SK-N-SH (cell line): ENCODE results near the gene GDI2. TPM values are rescaled to one million over a fixed set of nuclear protein-coding genes. Genes with fewer than 3 reads are reported as not detected.

ENCODE experiments used
- CTCF ChIA-PET: fragments of 300-600, 350-600 bp; formaldehyde crosslinking; extraction: SDS; loops from one replicate; lab custom pipeline; 2021; lab: Yijun Ruan, JAX
- POLR2A ChIA-PET: fragments of 350-600 bp; sonication (Branson Sonifier 250); formaldehyde crosslinking; extraction: SDS; loops from one replicate; lab custom pipeline; 2020; ENCODE audit warnings: antibody characterized with exemption, inconsistent platforms; lab: Yijun Ruan, JAX
- DNase-seq: peaks from one replicate; pipeline ENCODE4 v3.0.0; 2012
- H2AFZ ChIP-seq: fragments of 200-600 bp; sonication (generic); 2 replicates; pipeline ENCODE4 v1.8.1; 2016; ENCODE audit warnings: antibody characterized with exemption, mild to moderate bottlenecking, low read depth
- H3F3A ChIP-seq: fragments of 200-600 bp; sonication (generic); replicated peaks from 2 replicates; pipeline ENCODE3; 2016; ENCODE audit warnings: antibody characterized with exemption, mild to moderate bottlenecking; ENCODE audit not compliant: insufficient read depth
- H3K27ac ChIP-seq, 2 experiments: fragments of 200-500 bp in 1 of 2; fragments of 200-600 bp in 1 of 2; sonication (Bioruptor generic) in 1 of 2; sonication (generic), shearing (Covaris generic) in 1 of 2; 2 replicates each; pipeline versions ENCODE4 v1.5.1 to v1.6.1; 2014 to 2016; ENCODE audit warnings: low read depth in 2 of 2, inconsistent platforms in 1 of 2, low read length in 1 of 2, mild to moderate bottlenecking in 1 of 2, mixed read lengths in 1 of 2
- H3K27me3 ChIP-seq: fragments of 200-600 bp; sonication (generic), shearing (Covaris generic); 2 replicates; pipeline ENCODE4 v1.6.1; 2016; ENCODE audit warnings: mixed run types; ENCODE audit not compliant: insufficient read depth
- H3K36me3 ChIP-seq, 2 experiments: fragments of 200-500 bp in 1 of 2; fragments of 200-600 bp in 1 of 2; sonication (Bioruptor generic) in 1 of 2; sonication (generic) in 1 of 2; replicated peaks in 1 of 2; 2 replicates each; pipeline versions ENCODE3 to v1.5.1; 2014 to 2016; ENCODE audit warnings: low read length in 1 of 2, mild to moderate bottlenecking in 1 of 2; ENCODE audit not compliant: insufficient read depth in 2 of 2, control insufficient read depth in 1 of 2
- H3K4me1 ChIP-seq, 2 experiments: fragments of 200-500 bp in 1 of 2; fragments of 200-600 bp in 1 of 2; sonication (Bioruptor generic) in 1 of 2; sonication (generic), shearing (Covaris generic) in 1 of 2; 2 replicates each; pipeline versions ENCODE4 v1.5.1 to v1.6.1; 2014 to 2016; ENCODE audit warnings: low read depth in 1 of 2, low read length in 1 of 2, mixed run types in 1 of 2; ENCODE audit not compliant: insufficient read depth in 2 of 2, control insufficient read depth in 1 of 2
- H3K4me2 ChIP-seq: fragments of 200-600 bp; sonication (generic), shearing (Covaris generic); 2 replicates; pipeline ENCODE4 v1.6.1; 2017; ENCODE audit warnings: mixed run types
- H3K4me3 ChIP-seq, 2 experiments: fragments of 200-500 bp in 1 of 2; fragments of 200-600 bp in 1 of 2; sonication (Bioruptor generic) in 1 of 2; sonication (generic), shearing (Covaris generic) in 1 of 2; 2 replicates each; pipeline versions ENCODE4 v1.5.1 to v1.8.1; 2014 to 2016; ENCODE audit warnings: low read depth in 2 of 2, inconsistent platforms in 1 of 2, low read length in 1 of 2, mild to moderate bottlenecking in 1 of 2, mixed read lengths in 1 of 2, moderate library complexity in 1 of 2
- H3K79me2 ChIP-seq: fragments of 200-600 bp; sonication (generic); 2 replicates; pipeline ENCODE4 v1.8.1; 2017; ENCODE audit warnings: mild to moderate bottlenecking; ENCODE audit not compliant: insufficient read depth
- H3K9ac ChIP-seq: fragments of 200-600 bp; sonication (generic); 2 replicates; pipeline ENCODE4 v1.6.1; 2017; ENCODE audit warnings: mixed run types
- H3K9me2 ChIP-seq: fragments of 200-600 bp; sonication (generic); 2 replicates; pipeline ENCODE4 v1.6.1; 2017; ENCODE audit warnings: mixed run types
- H3K9me3 ChIP-seq: fragments of 200-600 bp; sonication (generic); 2 replicates; pipeline ENCODE4 v1.6.1; 2017; ENCODE audit warnings: mixed run types, mild to moderate bottlenecking, moderate library complexity
- H4K20me1 ChIP-seq: fragments of 200-600 bp; sonication (generic); 2 replicates; pipeline ENCODE4 v1.6.1; 2017; ENCODE audit warnings: mild to moderate bottlenecking, mixed run types; ENCODE audit not compliant: insufficient read depth
- CTCF ChIP-seq: fragments of 200-600 bp; sonication (generic); IDR thresholded peaks from 2 replicates; pipeline ENCODE4 v1.6.1; 2017; ENCODE audit warnings: antibody characterized with exemption, mild to moderate bottlenecking, moderate library complexity
- EP300 ChIP-seq, 2 experiments: IDR thresholded peaks; 2 replicates each; pipeline versions ENCODE4 v1.4.0 to v1.6.1; 2012; ENCODE audit warnings: borderline replicate concordance in 1 of 2, low read depth in 1 of 2, low read length in 1 of 2
- FOSL2 ChIP-seq: IDR thresholded peaks from 2 replicates; pipeline ENCODE4 v1.4.0; 2012; ENCODE audit warnings: low read depth, mild to moderate bottlenecking, moderate library complexity, borderline replicate concordance
- FOXM1 ChIP-seq: IDR thresholded peaks from 2 replicates; pipeline ENCODE4 v1.4.0; 2012; ENCODE audit warnings: low read depth, mild to moderate bottlenecking
- JUND ChIP-seq: IDR thresholded peaks from 2 replicates; pipeline ENCODE4 v1.4.0; 2012
- MAX ChIP-seq: IDR thresholded peaks from 2 replicates; pipeline ENCODE4 v1.4.0; 2012; ENCODE audit warnings: low read depth
- MEF2A ChIP-seq: IDR thresholded peaks from 2 replicates; pipeline ENCODE4 v1.4.0; 2012; ENCODE audit warnings: low read depth, borderline replicate concordance
- MXI1 ChIP-seq: IDR thresholded peaks from 2 replicates; pipeline ENCODE4 v1.6.1; 2012; ENCODE audit warnings: mild to moderate bottlenecking, low read depth, low read length, improper control_type of control experiment
- NFIC ChIP-seq: IDR thresholded peaks from 2 replicates; pipeline ENCODE4 v1.4.0; 2012; ENCODE audit warnings: borderline replicate concordance
- NRF1 ChIP-seq: IDR thresholded peaks from 2 replicates; pipeline ENCODE4 v1.6.1; 2012; ENCODE audit warnings: low read depth, mild to moderate bottlenecking, low read length
- POLR2AphosphoS5 ChIP-seq: IDR thresholded peaks from 2 replicates; pipeline ENCODE4 v1.6.1; 2012; ENCODE audit warnings: low read depth, low read length
- RCOR1 ChIP-seq: fragments of 150-350 bp; IDR thresholded peaks from 2 replicates; pipeline ENCODE4 v1.6.1; 2017; ENCODE audit warnings: antibody characterized with exemption, low read length
- REST ChIP-seq: IDR thresholded peaks from 2 replicates; pipeline ENCODE4 v1.6.1; 2012; ENCODE audit warnings: mild to moderate bottlenecking, low read depth, low read length, moderate library complexity
- RXRA ChIP-seq: IDR thresholded peaks from 2 replicates; pipeline ENCODE4 v1.4.0; 2012; ENCODE audit warnings: low read depth, mild to moderate bottlenecking, borderline replicate concordance
- SMC3 ChIP-seq: IDR thresholded peaks from 2 replicates; pipeline ENCODE4 v1.6.1; 2012; ENCODE audit warnings: low read depth, low read length, improper control_type of control experiment
- TAF1 ChIP-seq: IDR thresholded peaks from 2 replicates; pipeline ENCODE4 v1.6.1; 2012; ENCODE audit warnings: low read depth, mild to moderate bottlenecking, low read length, moderate library complexity, borderline replicate concordance
- TCF12 ChIP-seq: IDR thresholded peaks from 2 replicates; pipeline ENCODE4 v1.4.0; 2012
- TEAD4 ChIP-seq: IDR thresholded peaks from 2 replicates; pipeline ENCODE4 v1.4.0; 2012; ENCODE audit warnings: mild to moderate bottlenecking, borderline replicate concordance; ENCODE audit not compliant: insufficient read depth
- USF1 ChIP-seq: IDR thresholded peaks from 2 replicates; pipeline ENCODE4 v1.4.0; 2012; ENCODE audit warnings: low read depth, borderline replicate concordance
- ZBTB33 ChIP-seq: IDR thresholded peaks from 2 replicates; pipeline ENCODE4 v1.4.0; 2012; ENCODE audit warnings: low read depth, borderline replicate concordance
- WGBS: methylation state at CpG from one replicate; pipeline ENCODE4 v1.1.6; 2017; ENCODE audit warnings: low lambda C conversion rate; 5-methylcytosine and 5-hydroxymethylcytosine counted together
- polyA plus RNA-seq, 3 experiments: library from polyadenylated mRNA; depleted of rRNA; stranded (reverse); fragments of >200 nt; gene quantifications; 2 replicates each; pipeline ENCODE4 v1.2.3, GENCODE V29; 2012

GDI2 gene
- polyA plus RNA-seq, 1 of the 3 experiments (the other 2 are of a cell fraction): 94.3 TPM

DNA sequence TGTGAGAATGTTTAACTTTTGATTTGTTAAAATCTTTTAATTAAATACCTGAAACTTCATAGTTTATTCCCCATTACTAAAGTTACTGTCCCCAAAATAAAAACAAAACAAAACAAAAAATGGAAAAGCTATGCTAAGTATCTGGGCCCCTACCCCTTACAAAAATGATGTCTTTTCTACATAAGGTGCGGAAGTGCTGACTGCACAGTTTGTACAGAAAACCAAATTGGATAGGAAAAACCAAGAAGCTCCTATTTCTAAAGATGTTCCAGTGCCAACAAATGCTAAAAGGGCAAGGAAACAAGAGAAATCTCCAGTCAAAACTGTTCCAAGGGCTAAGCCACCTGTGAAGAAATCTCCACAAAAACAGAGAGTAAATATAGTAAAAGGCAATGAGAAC is 78.1 kb downstream of the GDI2 start:
- WGBS: 97% methylated on average over 1 of the region's 1 CpG
- Histone ChIP-seq H3K9ac (no peak overlapping the region), H3F3A (peaks cover 5% of the 10 kb centered on the region), H3K27ac (no peak overlapping the region), H3K79me2 (peaks cover 5% of the 10 kb centered on the region; the same call in 1 of the 2 replicates), H3K27me3 (no peaks in the 10 kb centered on the region), H3K4me3 (no peak overlapping the region), H3K9me3 (no peaks in the 10 kb centered on the region), H3K4me1 (no peaks in the 10 kb centered on the region), H4K20me1 (no peaks in the 10 kb centered on the region), H3K4me2 (no peak overlapping the region), H3K9me2 (no peaks in the 10 kb centered on the region), H2AFZ (no peak overlapping the region), H3K36me3 (peaks cover 37 to 62% of the 10 kb centered on the region in 2 experiments)
- POLR2A ChIA-PET: no interaction called here
- no peak for DNase-seq
- CTCF ChIA-PET: interaction anchor here (0.9 kb wide), 1 partner anchor 90 kb away, joined by 3 read pairs; no protein-coding TSS in a partner anchor
- no peak for TF ChIP-seq MXI1
- no peak for TF ChIP-seq REST
- no peak for TF ChIP-seq NFIC
- no peak for TF ChIP-seq TEAD4
- TF ChIP-seq TAF1: no peak
- no peak for TF ChIP-seq ZBTB33
- no peak for TF ChIP-seq MAX
- TF ChIP-seq EP300 (IDR thresholded peaks at IDR 0.05; ENCODE audit: borderline replicate concordance in 1 of 2, low read depth in 1 of 2, low read length in 1 of 2): no peak
- TF ChIP-seq USF1: no peak
- no peak for TF ChIP-seq MEF2A
- TF ChIP-seq FOSL2: no peak
- no peak for TF ChIP-seq CTCF
- no peak for TF ChIP-seq RCOR1
- no peak for TF ChIP-seq NRF1
- TF ChIP-seq JUND: no peak
- TF ChIP-seq RXRA: no peak
- TF ChIP-seq FOXM1: no peak
- TF ChIP-seq POLR2AphosphoS5: no peak
- TF ChIP-seq SMC3: no peak
- no peak for TF ChIP-seq TCF12
